Testis (tissue), 2 donors: ENCODE results near the gene UTF1.

ENCODE experiments used
- CTCF ChIP-seq, 3 experiments: fragments of 450-650 bp in 2 of 3; fragments of 200-600 bp in 1 of 3; sonication (generic) in 1 of 3; IDR thresholded peaks; one replicate each; pipeline ENCODE4 v1.5.1; 2016 to 2019; ENCODE audit warnings: antibody characterized with exemption in 3 of 3, mild to moderate bottlenecking in 2 of 3, moderate library complexity in 1 of 3
- POLR2A ChIP-seq: fragments of 450-650 bp; IDR thresholded peaks from one replicate; pipeline ENCODE4 v1.6.1; 2017; ENCODE audit warnings: antibody characterized with exemption, mild to moderate bottlenecking, moderate library complexity

- TF ChIP-seq CTCF (IDR thresholded peaks at IDR 0.05) (no peak), POLR2A (no peak)
These were observed 6.6 kb downstream of the UTF1 start for GRCh38 chr10:133236401-133237240.
